Amniotic epithelial cell (primary cell): ENCODE results near the gene EFCAB13.

Source experiments
- DNase-seq: peaks from one replicate; pipeline ENCODE4 v3.0.0-alpha.2; 2010; ENCODE audit warnings: low read depth

Gene EFCAB13

DNA sequence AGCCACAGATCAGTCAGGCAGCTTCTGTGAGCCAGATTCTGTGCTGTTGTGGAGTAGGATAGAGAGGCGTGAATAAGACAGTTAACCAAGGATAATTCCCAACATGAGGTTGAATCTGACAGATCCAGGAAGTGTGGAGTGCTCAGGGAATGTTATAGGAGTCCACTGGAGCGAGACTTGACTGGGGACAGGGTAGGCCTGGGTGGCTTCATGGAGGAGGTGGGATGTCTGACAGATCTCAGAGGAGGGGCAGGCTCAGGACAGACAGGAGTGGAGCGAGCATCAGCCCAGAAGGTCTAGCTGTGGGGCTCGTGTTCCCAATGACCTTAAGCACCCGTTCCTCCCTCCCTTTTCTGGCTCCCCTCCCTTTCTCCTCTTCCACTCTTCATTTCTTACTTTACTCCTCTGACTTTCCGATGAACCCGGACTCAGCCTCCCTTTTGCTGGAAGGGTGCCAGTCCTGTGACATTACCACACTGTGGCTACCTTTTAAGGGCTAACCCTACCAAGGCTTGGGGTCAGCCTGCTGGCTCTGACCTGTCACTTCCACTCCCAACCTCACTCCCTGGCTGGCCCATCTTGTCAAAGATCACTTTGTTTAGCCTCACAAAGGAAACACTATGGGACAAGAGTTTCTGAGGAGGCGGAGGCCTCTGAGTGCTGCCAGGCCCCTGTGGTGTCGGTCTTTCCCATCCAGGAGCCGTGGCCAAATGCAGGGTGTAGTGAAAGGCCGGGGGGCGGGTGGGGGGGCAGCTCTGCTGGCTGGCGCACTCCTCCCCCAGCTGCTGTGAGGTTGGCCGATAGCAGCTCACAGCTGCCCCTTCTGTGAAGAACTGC lies 28.5 kb upstream of the EFCAB13 start:
- no peak for DNase-seq

DNA sequence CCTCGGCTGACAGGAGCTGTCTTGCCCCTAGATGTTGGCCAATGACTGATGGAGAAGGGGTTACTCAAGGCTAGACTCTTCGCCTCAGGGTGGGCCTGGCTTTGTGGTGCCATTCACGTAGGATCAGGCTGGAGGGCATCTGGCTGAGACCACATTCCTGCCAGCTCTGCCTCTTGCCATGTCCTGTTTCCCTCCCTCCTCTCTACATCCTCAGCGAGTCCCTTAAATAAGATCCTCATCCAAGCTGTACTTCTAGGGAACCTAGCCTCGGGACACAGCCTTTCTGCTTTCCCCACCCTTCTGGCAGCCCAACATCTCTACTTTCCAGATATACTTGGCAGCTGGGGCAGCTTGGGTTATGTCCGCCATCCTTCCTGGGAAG lies 27.9 kb upstream of the EFCAB13 start:
- no peak for DNase-seq

DNA sequence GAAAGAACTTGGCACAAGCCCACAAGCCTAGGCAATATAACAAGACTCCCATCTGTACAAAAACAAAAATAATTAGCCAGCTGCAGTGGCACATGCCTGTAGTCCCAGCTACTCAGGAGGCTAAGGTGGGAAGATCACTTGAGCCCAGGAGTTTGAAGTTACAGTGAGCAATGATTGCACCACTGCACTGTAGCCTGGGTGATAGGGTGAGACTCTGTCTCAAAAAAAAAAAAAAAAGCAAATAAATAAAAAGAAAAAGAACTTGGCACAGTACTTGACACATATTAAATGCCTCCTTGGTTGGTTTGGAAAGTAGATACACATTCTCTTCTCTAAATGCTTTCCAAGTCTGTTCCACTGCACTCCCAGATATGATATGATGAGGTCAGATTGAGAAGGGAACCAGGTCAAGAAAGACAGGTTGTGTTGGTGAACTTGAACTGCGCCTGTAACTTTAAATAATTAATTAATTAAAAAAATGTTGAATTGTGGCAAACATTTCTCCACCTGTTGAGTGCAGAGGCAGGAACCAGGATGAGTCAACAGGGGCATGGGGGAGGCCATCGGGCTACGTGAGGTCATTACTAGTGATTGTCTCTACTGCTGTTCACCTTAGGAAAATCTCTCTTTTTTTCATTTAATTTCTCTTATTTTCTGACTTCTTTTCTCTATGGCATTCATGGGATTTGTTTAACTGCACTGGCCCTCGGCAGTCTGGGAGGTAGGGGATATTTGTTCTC lies 25.9 kb upstream of the EFCAB13 start:
- DNase-seq: peak; percentile 63

DNA sequence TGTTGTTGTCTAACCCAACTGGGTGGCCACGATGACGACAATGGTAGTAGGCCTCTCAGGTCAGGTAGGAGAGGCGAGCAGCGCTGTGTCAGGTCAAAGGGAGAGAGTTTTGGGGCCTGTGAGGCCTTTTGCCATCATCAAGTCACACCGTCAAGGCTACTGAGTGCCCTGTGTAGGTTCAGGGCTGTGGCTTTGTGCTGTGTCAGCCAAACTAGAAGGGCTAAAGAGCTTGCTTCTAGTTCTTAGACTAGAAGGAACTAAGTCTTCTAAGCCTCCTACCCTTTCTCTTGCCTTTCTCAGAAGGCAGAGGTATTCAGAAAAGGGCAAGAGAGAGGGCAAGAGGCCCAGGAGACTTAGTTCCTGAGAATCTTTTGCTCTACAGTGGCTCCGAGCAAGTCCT lies 25.0 kb upstream of the EFCAB13 start:
- no peak for DNase-seq

DNA sequence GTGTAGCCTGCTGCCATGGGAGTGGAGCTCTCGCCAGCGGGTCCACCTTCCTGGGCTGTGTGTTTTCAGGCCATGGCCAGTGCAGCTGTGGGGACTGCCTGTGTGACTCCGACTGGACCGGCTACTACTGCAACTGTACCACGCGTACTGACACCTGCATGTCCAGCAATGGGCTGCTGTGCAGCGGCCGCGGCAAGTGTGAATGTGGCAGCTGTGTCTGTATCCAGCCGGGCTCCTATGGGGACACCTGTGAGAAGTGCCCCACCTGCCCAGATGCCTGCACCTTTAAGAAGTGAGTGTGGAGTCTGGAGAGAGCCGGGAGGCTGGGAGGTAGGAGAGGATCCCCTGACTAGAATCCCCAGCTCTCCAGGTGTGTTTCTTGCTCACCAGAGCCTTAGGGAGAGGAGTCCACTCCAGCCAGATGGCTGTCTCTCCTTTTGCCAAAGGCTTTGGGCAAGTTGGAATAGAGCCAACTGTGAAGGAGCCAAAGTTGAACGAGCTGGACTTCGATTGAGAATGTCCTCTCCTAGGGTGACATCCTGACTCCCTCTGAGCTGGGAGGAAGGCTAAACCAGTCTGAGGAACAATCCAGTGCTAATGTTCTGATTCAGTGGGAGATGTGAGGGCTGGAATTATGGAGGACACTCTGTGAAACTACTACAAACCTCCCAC lies 24.4 kb upstream of the EFCAB13 start:
- no peak for DNase-seq

DNA sequence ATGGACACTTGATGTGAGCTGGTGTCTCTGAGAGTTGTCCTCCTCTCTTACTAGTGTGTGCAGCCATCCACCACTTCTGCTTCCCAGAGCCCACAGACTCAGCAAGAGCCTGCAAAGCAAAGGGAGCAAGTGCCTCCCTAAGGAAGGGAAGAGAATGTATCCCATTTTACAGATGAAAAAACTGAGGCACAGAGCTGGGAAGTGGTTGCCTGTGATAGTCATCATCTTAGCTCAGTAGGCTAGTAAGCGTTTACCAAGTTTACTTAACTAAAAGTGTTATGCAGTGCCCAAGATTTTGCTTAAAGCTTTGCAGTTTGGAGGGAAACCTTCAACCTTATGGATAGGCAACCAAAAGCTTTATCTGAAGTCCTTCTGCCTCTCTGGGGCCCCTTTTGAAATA lies 23.0 kb upstream of the EFCAB13 start:
- no peak for DNase-seq

DNA sequence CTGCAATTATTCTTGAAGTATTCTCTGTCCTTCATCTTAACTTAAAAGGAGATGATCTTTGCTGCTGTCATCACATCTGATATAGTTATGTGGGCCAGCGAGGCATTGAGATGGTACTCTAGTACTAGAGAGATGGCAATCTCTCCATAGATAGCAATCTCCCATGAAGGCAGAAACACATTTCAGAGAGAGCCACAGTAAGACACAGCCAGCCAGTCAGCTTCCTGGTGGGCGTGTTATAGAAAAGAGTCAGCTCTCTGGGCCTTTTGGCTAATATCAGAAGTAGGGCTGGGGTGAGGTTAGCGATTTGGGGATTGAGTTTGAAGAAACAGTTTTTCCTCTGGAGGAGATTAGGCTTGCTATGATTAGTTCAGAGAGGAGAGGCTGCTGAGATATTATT lies 22.6 kb upstream of the EFCAB13 start:
- no peak for DNase-seq

DNA sequence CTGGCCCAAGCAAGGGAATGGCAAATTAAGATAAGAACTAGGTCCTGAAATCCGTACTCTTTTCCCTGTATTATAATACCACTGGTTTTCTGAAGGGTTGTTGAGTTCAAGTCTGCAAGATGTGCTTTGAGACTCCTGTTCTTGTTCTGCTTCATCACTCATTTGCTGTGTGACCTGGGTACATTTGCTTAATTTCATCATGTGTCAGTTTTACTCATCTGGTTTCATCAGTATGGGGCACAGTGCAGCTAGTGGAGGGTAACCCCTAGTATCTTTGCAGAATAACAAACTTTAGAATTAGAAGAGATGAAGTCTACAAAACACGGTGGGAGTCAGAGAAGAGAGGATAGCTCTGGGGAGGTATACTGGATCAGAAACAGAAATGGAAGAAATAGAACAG lies 21.9 kb upstream of the EFCAB13 start:
- no peak for DNase-seq

DNA sequence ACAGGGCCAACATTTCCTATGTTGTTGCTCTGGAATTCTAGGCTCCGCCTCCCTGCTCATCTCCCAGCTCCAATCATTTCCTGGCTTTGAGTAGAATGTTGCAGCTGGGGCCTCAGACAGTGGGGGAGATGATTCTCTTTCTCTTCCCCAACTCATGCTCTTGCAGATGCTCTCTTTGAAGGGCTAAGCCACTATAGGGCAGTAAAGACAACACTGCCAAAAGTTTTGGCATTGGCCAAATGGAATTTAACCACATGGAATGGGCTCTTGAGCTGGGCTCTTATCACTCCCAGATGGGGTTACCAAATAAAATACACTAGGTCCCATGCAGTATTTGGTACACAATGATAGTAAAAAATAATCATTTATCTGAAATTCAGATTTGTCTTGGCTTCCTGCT lies 19.6 kb upstream of the EFCAB13 start:
- DNase-seq: no peak

DNA sequence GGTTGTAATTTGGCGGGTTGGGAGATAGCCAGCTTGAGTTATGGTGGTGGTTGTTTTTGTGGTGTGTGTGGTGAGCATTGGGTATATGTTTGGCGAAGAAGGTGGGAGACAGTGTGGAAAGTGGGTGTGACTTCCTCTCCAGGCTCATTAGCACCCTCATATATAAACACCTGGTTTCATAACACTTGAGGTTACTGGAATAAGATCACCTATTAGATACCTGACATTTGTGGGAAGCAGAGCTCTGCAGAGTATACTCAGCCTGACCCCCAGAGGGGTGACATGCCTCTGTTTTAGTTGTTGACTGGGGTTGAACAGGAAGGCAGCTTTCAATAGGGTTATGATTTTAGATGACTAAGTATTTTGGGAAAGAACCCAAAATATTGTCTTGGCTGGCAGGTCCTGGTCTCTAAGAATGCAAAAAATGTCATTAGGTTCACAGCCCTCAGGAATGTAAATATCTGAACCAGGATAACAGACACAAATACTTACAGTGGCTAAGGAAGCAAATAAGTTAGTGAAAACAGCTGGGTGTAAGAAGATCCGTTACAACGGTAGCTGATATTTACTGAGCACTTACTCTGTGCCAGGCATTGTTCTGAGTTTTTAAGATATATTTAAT lies 18.3 kb upstream of the EFCAB13 start:
- DNase-seq: peak; percentile 88

DNA sequence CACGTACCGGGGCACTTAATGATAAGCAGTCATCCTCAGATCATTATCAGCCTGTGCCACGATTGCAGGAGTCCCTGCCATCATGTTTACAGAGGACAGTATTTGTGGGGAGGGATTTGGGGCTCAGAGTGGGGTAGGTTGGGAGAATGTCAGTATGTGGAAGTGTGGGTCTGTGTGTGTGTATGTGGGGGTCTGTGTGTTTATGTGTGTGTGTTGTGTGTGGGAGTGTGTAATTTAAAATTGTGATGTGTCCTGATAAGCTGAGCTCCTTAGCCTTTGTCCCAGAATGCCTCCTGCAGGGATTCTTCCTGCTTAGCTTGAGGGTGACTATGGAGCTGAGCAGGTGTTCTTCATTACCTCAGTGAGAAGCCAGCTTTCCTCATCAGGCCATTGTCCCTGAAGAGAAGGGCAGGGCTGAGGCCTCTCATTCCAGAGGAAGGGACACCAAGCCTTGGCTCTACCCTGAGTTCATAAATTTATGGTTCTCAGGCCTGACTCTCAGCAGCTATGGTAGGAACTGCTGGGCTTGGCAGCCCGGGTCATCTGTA lies 13.5 kb upstream of the EFCAB13 start:
- DNase-seq: no peak

DNA sequence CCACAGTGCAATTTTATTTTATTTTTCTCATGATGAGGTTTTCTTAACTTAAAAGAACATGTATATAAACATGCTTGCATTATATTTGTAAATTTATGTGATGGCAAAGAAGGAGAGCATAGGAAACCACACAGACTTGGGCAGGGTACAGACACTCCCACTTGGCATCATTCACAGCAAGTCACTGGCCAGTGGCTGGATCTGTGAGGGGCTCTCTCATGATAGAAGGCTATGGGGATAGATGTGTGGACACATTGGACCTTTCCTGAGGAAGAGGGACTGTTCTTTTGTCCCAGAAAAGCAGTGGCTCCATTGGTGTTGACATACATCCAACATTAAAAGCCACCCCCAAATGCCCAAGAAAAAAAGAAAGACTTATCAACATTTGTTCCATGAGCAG lies 12.3 kb upstream of the EFCAB13 start:
- no peak for DNase-seq

DNA sequence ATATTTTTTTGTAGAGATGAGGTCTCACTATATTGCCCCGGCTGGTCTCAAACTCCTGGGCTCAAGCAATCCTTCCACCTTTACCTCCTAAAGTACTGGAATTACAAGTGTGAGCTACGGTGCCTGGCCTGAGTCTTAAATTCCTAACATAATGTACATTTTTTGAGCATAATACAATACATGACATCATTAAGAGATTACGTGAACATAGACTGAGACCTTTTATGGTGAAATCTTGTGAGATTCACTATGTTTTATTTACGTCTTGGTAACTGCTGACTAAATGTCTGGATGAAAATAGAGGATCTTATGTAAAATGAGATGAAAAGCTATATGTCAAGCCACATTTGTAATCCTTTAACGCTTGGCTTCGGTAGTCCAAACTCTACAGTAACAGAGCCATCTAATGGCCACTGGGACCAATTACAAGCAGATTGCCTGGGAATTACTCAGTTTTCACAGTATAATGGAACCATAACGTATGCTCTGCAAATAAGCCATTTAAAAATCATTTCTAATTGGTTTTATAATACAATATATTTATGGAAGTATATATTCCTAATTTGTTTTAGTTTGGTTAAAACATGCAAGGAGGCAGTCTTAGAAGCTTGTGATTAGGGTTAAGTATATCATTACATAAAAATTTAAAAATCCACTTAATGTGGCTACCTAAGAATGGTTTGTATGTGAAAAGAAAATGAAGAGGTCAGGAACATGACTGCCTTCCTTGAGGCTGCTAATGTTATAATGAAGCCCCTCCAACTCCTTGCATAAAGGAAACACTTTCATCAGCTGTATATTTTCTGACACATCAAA lies 8.1 kb upstream of the EFCAB13 start:
- DNase-seq: peak; percentile 96

DNA sequence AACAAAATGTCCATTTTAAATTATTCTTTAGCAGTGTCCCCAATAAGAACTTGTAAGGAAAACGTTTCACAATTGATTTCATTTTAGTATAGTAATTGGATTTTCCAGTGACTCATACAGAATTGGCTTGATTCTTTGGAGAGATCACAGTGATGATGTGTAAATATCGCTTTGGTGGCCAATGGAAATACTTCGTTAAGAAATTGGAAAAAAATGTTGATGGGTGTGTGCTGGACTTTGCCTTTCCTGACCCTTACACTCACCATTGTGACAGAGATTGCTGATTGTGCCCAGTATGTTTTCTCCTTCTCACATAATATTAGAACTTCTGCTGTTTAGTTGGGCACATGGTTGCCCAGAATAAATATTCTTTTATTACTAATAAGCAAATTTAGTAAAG lies 7.4 kb upstream of the EFCAB13 start:
- DNase-seq: no peak

DNA sequence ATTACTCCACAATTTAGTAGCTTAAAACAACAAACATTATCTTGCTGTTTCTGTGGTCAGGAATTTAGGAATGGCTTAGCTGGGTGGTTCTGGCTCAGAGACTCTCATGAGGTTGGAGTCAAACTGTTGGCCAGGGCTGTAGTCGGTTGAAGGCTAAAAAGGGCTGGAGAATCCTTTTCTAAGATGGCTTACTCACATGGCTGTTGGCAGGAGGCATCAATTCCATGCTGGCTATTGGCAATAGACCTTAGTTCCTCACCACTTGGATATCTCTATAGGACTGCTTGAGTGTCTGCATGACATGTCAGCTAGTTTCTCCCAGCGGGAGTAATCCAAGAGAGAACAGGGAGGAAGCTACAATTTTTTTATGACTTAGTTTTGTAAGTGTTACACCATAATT lies 6.6 kb upstream of the EFCAB13 start:
- no peak for DNase-seq

DNA sequence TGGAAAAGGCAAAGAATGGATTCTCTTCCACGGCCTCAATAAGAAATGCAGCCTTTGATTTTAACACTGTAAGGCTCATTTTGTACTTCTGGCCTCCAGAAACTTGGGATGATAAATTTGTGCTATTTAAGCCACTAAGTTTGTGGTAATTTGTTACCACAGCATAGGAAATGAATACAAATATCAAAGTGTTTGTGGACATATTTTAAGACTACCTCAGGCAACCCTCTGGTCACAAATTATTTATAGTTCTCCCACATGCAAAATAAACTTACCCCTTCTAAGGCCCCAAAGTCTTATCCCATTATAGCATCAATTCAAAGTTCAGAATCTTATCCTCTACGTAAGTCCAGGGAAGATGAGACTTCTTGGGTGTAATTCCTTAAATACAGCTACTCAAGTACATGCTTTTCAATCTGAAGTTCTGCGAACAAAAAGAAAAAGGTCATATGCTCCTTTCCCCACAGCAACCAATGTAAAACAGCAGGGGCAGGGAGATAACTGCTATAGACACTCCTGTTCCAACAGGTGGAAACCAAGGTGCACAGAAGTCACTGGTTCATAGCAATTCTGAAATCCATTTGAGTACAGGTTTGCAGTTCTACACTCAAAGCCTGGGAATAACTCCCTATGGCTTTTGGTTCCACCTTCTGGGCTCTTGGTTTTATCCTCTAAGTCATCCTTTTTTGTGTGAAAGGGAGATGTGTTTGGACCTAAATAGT lies 5.4 kb upstream of the EFCAB13 start:
- no peak for DNase-seq

DNA sequence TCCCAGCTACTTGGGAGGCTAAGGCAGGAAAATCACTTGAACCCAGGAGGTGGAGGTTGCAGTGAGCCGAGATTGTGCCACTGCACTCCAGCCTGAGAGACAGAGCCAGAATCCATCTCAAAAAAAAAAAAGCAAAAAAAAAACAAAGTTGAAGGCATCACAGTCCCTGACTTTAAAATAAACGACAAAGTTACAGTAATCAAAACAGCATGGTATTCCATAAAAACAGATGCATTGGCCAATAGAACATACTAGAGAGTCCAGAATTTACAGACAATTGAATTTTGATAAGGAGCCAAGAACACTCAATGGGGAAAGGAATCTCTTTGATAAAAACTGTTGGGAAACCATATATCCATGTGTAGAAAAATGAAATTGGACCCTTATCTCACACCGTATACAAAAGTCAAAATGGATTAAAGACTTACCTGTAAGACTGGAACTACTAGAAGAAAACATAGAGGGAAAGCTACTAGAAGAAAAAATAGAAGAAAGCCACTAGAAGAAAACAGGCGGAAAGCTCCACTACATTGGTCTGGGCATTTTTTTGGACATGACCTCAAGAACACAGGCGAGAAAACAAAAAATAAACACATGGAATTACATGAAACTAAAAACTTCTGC lies 2.8 kb upstream of the EFCAB13 start:
- no peak for DNase-seq

DNA sequence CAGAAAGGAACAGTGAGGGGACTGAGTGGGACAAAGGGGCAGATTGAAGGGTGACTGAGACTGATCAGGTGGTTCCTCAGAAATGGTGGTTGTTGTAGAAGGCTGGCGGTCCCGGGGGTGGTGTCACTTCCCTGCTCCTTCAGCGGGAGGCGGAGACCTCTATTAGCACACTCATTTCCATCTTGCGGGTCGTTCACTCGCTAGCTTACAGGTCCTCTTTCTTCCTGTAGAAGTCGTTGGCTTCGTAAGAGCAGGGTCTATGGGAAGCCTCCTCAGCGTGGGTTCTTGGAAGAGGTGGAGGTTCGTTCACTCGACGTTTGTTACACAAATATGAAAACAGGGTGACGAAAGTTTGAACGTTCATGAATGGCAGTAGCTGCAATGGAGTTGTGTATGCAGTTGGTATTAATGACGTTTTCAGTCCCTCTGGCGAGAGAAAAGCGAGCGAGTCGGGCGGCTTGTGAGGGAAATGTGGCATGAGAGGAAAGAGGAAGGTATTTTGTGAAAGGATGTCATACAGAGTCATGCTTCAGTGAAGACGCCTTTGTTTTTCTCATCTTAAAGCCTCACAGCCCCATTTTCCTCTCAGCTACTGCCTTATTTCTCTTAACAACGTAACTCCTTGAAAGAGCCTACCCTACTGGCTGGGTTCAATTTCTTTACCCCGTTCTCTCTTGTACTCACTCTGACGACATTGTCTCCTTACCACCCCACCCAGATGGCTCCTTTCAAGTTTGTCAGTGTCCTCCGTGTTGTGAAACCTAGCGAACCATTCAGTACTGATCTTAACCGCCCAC lies 667 bp downstream of the EFCAB13 start:
- DNase-seq: peak; percentile 45

DNA sequence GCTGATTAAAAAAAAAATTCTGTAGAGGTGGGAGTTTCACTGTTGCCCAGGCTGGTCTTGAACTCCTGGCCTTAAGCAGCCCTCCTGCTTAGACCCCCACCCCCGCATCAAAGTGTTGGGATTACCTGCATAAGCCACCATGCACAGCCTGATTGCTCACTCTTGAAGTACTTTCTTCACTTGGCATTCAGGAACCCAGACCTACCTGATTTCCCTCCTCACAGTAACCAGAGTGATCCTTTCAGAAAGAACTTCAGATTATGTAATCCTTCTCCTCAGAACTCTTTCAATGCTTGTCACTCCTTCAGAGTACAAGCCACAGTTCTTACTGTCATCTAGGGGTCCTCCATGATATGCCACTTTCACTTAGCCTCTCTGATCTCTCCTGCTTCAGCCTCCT lies 1.4 kb downstream of the EFCAB13 start:
- no peak for DNase-seq

DNA sequence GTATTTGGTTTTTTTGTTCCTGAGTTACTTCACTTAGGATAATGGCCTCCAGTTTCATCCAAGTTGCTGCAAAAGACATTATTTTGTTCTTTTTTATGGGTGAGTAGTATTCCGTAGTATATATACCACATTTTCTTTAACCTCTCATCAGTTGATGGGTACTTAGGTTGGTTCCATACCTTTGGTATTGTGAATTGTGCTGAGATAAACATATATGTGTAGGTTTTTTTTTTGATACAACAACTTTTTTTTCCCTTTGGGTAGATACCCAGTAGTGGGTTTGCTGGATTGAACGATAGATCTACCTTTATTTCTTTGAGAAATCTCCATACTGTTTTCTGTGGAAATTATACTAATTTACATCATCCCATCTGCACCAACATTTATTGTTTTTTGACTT lies 6.8 kb downstream of the EFCAB13 start:
- no peak for DNase-seq
